GM18507 (cell line): ENCODE results near the gene CUL7.
"Not testable (repeated sequence)": the region's sequence is repeated elsewhere in the genome, so short reads cannot be mapped to it uniquely, and the experiment has no call there.

Experiments used
- DNase-seq: peaks from one replicate; pipeline ENCODE4 v3.0.0; 2011; ENCODE audit warnings: low read depth; ENCODE audit not compliant: insufficient read length; ENCODE audit errors: extremely low spot score
- FAIRE-seq: peaks from 2 replicates; lab custom pipeline; 2011; peaks lifted over from hg19 to GRCh38; lab: Jason Lieb, UNC

Gene CUL7

DNA sequence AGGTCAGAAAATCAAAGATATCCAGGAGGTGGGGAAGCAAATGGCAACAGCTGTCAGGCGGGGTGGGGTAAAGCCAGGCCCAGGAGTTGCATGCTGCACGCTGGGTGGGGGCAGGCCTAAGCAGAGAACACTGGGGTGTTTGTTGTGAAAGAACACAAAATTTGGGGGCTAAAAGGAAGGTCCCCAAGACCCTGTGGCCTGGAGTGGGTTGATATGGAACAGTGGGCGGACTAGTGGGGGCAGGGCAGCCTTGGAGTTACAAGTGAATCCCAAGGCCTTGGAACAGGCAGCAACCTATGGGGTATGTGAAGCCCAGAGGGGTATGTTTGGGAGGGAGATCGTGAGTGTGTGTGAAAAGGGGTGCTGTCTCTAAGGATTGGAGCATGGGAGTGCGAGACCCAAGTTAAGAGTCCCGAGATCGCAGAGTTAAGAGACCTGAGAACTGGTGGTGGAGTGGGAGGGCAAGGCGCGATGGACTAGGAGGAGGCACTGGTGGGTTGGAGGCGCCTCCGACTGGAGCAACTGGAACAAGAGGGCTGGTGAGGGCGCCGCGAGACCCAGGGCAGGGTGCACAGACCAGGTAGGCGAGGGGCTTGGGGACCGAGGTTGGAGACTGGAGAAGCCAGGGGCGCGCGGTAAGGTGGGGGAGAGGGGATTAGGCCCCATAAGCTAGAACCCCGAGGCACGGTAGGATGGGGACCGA is 658 bp downstream of the CUL7 start:
- no peak for FAIRE-seq
- no peak for DNase-seq

DNA sequence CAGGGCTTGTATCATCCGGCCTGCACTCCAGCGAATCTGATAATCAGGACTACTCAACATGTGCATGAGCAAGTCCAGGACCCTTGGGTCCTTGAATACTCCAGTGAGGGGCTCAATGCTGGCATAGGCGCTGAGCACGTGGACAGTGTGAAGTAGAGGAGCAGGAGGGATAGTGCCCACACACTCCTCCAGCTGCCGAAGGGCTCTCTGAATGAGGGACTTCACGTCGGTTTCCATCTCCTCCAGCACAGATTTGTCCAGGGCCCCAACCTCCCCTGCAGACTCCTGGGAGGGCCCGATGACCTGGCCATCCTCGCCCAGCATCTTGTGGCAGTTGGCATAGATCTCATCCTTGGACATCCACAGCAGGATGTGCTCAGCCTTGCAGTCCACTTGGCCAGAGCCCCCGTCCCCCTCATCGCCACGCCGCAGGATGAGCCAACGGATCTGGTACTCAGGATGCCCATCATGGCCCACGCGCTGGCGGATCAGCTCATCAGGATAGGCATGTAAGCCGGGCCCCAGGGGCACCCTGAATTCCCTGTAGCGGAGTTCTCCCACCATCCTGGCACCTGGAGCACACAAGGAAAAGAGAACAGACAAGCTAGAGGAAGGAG is 1.3 kb downstream of the CUL7 start:
- DNase-seq (no peak), FAIRE-seq (no peak)

DNA sequence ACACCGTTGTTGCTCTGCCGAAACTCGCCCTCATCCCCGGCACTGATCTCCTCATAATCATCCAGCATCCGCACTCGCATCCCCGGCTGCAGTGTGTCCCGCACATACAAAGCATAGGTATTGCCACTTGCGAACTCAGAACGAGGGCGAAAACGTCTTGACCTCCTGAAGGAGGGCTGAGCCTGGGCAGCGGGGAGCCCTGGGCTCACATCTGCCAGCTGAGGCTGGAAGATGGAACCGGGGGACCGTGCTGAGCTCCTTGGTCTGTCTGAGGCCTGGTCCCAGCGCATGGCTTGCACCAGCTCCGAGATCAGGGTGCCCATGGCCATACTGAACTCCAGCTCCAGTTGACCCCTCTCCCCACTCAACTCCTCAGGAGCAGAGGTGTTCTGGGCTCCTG is 2.7 kb downstream of the CUL7 start:
- DNase-seq (no peak), FAIRE-seq (no peak)

DNA sequence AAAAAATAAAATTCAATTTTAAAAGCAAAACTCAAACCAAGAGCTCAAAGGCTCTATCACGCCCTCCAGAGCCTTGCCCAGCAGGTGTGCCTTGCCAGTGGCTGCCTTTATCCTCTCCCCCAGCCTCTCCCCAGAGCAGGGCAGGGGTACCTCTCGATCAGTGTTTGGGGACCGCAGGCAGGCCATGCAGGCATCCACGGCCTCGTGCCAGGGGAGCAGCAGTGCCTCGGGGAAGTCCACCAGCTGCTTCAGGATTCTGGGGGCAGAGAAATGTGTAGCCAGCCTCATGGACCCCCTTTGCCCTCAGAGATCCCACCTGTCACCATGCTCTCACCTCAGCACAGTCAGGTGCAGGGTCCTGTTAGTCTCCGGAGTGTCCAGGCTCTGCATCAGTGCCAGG is 5.7 kb downstream of the CUL7 start:
- FAIRE-seq (no peak), DNase-seq (no peak)

DNA sequence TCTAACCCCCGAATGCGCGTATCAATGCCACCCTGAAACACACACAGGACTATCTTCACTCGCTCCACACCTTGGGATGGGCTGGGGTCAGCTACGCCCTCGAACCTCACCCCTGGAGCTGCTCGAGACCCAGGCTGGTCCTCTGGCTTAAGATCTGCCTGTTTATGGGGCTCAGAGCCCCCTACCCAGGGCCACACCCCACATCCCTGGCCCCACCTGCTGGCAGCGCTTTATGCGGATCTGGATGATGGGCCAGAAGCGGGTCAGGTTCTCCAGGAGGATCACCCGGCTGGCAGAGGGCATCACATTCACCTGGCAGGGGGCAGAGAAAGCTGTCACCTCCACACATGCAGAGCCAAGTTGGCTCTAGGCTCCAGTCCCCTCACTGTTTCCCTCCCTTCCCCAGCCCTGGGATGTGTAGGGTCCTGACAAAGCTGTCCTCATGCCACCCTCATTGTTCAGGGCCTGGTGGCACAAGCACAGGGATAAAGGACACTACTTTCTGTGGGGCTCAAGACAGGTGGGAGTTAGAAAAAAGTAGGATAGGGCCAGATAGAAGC is 8.2 kb downstream of the CUL7 start:
- FAIRE-seq (no peak), DNase-seq (no peak)

DNA sequence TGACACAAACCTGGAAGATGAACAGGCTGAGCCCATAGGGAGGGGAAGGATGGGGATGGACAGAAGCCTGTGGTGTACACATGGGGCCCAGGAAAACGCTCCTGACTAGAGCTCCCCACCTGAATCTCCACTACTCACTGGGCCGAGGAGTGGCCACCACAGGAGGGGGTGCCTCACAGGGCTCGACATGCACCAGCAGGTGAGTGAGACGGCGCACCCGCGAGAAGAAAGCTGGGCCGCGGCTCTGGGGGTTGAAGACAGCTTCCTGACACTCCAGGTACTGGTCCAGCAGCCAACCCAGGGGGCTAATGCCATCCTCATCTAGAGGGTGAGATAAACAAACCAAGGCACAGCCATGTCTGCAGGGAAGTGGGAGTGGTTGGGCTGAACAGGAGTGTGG is 10.3 kb downstream of the CUL7 start:
- DNase-seq (no peak), FAIRE-seq (no peak)

DNA sequence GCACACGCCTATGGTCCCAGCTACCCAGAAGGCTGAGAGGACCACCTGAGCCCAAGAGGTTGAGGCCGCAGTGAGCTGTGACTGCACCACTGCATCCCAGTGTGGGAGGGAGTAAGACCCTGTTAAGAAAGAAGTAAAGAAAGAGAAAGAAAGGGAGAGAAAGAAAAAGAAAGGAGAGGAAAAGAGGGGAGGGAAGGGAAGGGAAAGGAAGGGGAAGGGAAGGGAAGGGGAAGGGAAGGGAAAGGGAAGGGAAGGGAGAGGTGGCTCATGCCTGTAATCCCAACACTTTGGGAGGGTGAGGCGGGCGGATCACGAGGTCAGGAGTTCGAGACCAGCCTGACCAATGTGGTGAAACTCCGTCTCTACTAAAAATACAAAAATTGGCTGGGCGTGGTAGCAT is 12.2 kb downstream of the CUL7 start:
- FAIRE-seq, DNase-seq: not testable (repeated sequence)

DNA sequence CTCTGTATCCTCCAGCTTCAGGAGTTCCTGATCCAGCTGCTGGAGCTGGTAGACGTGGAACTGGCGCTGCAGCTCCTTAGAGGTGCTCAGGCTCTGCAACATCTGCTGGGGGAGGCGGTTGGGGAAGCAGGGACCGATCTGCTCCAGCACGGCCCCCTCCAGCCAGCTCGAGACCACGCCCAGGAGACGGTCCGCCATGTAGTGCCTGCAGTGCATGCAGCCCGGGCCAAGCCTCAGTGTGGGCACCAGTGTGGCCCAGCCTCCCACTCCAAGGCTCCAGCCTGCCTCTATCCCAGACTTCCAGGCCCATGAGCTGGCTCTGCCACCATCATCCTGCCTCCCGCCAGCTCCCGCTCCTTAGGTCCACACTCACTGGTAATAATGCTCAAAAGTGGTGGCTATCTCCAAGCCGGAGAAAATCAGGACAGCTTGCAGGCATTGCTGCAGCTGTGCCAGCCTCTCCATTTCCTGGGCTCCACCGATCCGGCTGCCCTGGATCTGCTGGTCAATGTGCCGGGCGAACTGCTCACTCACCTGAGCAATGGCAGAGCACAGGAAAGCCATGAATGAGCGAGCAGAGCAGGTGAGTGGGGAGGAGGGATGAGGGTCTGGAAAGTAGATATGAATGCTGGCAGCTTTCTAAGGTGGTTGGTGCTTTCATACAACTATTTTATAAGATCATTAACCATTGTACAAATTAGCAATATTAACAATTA is 13.0 kb downstream of the CUL7 start:
- DNase-seq = no peak
- FAIRE-seq = no peak

DNA sequence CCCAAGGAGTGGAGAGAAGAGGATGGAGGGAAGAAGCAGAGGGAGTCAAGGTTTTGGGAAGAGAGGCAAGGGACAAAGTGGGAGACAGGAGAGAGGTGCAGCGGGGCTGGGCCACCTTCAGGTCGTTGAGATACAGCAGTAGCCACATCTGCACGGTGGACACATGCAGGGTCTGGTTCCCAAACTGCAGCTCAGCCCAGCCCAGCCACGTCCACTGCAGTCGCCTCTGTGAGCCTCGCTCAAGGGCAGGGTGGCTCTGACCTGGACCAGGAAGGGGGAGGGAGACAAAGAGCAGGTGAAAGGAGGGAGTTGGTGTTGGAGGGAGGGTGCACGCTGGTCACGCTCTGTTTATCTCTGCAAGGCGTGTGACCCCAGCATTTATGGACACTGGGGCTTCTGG is 14.9 kb downstream of the CUL7 start:
- DNase-seq = no peak
- no peak for FAIRE-seq

DNA sequence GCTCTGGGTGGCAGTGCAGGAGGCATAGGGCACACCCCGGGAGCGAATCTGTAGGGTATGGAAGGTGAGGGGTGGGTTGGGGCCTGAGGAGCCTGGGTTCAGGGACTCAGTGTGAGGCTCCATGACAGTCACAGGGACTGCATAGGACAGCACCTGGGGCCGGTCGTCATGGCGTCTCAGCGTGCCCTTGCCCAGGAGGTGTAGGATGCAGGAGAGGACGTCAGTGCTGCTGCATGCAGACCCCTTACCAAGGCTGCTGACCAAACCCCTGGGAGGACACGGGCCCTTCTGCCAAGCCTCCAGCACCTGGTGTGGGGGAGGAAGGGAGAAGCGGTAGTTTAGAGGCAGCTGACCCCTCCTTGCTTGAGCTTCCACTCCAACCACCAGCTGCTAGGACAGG is 15.9 kb downstream of the CUL7 start:
- no peak for FAIRE-seq
- no peak for DNase-seq

DNA sequence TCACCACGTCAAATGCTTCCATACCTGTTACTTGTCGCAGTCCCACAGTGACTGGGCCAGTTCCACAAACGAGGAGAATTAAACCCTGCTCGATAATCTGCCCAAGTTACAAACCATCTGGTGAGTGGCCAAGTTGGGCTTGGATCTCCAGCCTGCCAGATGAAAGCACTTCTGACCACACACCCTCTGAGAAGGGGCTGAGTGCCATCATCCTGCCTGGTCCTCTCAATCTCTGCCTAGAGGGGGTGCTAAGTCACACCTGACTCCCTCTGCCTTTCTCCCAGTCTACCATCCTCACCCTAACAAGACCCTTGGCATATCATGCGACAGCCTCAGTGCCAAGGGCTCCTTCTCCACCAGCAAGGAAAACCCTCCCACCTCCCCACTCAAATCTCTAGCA is 16.5 kb downstream of the CUL7 start:
- no peak for DNase-seq
- FAIRE-seq = no peak

DNA sequence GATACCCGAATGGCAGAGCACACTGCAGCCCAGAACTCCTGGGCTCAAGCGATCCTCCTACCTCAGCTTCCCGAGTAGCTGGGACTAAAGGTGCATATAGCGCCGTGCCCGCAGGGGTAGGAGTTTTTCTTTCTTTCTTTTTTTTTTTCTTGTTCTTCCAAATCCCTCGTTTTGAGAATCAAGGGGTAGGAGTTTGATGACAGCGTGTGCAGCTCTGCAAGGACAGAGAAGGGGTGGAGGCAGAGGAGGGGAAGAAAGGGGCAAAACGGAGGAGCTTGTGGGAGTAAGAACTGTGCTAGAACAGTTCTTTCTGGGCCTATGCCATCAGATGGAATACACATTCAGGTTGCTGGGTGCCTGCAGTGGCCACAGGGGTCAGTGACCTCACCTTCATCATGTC is 16.9 kb downstream of the CUL7 start:
- FAIRE-seq = no peak
- no peak for DNase-seq

DNA sequence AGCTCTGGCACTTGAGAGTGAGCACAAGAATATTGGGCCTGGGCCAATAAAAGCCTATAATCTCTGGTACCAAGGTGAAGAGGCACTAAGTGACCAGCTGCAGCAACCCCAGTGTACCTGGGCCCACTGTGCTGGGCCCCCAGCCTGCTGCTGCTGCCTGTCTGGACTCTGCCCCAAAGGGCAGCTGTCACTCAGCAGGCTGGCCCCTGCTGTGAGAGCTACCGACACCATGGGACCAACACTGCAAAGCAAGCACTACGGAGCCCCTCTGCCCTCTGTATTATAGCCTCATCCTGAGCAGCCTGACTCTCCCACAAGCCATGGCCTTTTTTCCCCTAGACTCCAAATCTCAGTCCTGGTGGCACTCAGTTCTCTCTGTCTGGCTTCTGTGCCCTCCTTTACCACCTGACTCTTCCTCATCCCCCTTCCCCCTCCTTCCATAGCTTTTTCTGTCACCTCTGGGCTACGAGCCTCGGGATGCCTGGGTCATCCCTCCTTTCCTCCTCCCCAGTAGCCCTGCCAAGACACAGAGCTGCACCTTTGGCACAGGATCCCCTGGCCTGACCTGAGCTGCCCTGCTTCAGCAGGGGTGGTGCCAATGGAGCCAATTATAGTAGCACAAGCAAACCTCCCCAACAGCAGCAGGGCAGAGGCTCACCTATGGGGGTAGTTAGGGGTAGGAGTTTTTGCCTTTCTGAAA is 18.0 kb downstream of the CUL7 start:
- FAIRE-seq (no peak), DNase-seq (no peak)

DNA sequence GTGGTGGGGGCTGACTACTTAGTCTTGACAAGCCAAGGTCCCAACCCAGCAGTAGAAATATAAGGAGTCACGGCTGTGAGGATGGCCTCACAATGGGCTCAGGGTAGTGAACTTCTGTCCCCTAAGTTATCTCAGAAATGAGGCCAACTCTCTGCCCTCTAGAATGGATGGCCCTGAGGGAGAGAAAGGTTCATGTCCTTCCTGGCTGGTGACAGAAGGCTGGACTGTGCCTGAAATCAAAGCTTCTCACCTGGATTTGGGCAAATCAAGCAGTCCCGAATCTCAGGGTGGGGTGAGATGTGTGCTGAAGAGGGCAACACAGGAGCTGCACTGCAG is 19.5 kb downstream of the CUL7 start:
- no peak for FAIRE-seq

DNA sequence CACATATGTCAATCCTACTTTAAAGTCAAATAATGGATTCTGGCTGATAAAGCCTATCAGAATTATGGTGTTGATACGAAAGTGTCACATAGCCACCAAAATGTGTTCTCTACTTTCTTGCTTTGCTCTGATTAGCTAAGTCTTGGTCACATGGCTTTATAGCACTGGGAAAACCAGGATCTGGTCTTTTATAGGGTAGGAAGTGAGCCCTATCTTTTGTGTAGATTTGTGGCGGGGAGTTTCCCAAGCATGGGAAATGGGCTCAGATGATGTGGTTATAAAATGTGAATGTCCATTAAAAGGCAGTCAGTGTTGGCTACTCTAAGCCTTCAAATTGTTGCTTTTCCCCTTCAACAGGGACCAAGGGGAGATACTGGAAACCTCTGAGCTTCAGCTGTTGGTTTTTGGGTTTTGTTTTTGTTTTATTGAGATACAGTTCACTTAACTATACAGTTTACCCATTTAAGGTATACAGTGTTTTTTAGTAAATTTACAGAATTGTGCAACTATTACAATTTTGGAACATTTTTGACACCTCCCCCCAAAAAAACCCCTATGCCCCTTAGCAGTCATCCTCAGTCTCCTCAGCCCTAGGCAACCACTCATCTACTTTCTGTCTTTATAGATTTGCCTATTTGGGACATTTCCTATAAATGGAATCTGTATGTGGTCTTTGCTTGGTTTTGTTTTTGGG is 20.0 kb downstream of the CUL7 start:
- DNase-seq (no peak), FAIRE-seq (no peak)

More for the DNA sequence above, 19.5 kb downstream of the CUL7 start:
- no peak for DNase-seq

DNA sequence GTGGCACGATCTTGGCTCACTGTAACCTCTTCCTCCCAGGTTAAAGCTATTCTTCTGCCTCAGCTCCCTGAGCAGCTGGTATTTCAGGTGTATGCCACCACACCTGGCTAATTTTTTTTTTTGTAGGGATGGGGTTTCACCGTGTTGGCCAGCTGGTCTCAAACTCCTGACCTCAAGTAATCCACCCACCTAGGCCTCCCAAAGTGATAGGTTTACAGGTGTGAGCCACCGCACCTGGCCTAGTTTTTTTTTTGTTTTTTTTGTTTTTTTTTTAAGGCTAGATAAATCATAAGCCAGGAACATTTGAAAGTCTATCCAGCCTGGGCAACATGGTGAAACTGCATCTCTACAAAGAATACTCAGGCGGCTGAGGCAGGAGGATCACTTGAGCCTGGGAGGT is 21.3 kb downstream of the CUL7 start:
- DNase-seq (no peak), FAIRE-seq (no peak)

DNA sequence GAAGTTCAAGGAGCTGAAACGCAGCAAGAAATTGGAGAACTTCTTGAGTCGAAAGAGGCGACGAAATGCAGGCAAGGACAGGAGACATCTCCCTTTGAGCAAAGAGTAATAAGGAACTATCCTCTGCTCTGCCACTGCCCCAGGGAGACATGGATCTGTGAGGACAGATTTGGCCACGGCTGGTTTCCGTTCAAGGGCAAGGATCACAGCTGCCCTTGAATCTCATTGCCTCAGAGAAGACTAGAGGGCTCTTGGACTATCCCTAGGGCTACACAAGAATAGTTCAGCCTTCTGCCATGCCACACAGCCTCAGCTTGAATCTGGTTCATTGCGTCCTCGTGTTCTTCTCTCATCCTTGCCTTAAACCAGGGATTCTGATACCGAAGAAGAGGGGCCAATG is 24.5 kb downstream of the CUL7 start:
- no peak for DNase-seq
- no peak for FAIRE-seq

DNA sequence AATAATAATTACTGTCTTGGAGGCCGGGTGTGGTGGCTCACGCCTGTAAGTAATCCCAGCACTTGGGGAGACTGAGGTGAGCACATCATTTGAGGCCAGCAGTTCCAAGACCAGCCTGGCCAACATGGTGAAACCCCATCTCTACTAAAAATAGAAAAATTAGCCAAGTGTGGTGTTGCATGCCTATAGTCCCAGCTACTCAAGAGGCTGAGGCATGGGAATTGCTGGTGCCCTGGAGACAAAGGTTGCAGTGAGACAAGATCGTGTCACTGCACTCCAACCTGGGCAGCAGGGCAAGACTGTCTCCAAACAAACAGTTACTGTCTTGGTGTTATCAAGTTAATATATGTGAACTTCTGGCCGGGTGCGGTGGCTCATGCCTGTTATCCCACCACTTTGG is 27.3 kb downstream of the CUL7 start:
- no peak for DNase-seq
- FAIRE-seq = no peak

DNA sequence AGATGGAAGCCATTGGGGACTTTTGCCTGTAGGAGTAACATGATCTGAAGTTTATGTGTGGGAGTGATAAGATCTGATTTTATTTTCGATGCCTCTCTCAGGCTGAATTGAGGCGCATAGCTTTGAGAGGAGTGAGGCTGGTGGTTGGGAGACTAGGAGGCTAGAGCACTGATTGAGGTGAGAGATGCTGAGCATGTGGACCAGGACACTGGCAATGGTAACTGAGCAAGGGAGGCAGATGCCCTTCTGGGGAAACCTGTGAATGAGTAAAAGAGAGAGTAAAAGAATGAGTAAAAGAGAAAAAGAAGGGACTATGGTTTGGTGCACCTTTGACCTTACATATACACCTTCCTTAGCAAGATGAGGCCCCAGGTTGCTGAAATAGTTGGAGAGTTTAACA is 29.2 kb downstream of the CUL7 start:
- no peak for FAIRE-seq

More for the DNA sequence above, 29.2 kb downstream of the CUL7 start:
- no peak for DNase-seq
